RCC 7860 (cell line): Measurements from ENCODE around the gene NLRC5.

Experiments
- DNase-seq: peaks from one replicate; pipeline ENCODE4 v3.0.0-alpha.2; 2015; ENCODE audit warnings: low spot score
- FAIRE-seq: peaks from 2 replicates; lab custom pipeline; 2012; peaks lifted over from hg19 to GRCh38; lab: Jason Lieb, UNC

The NLRC5 gene

DNA sequence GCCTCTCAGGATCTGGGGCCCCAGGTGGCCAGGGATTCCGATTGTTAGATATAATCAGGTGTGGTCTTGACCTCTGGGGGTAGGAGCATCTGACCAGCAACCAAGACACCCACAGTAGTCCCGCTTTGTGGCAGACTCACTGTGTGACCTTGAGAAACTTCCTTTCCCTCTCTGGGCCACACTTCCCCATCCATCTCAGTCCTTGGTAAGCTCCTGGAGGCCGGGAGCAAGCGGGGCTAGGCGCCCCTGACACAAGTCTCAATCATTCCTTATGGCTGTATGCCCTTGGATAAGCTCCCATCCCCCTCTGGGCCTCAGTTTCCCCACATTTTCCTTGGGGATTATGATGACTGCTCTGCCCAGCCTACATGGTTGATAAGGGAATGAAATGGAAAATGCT, 124.3 kb downstream of the NLRC5 start:
- no peak for FAIRE-seq
- DNase-seq, result no peak

DNA sequence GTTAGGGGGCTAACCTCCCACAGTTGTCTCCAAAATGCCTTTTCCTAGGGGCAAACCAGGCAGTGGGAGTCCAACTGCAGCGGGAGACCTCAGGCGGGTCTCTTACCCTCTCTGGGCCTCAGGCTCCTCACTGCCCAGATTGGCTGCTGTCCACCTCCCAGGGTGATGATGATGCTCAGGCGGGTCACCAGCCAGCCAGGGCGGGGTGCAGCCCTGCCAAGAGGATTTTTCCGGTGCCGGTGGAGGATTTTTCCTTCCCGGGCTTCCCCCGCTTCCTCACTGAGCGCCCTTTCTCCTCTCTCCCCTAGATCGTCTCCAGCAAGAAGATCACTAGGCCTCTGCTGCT, 125.8 kb downstream of the NLRC5 start:
- FAIRE-seq (no peak), DNase-seq (no peak)

DNA sequence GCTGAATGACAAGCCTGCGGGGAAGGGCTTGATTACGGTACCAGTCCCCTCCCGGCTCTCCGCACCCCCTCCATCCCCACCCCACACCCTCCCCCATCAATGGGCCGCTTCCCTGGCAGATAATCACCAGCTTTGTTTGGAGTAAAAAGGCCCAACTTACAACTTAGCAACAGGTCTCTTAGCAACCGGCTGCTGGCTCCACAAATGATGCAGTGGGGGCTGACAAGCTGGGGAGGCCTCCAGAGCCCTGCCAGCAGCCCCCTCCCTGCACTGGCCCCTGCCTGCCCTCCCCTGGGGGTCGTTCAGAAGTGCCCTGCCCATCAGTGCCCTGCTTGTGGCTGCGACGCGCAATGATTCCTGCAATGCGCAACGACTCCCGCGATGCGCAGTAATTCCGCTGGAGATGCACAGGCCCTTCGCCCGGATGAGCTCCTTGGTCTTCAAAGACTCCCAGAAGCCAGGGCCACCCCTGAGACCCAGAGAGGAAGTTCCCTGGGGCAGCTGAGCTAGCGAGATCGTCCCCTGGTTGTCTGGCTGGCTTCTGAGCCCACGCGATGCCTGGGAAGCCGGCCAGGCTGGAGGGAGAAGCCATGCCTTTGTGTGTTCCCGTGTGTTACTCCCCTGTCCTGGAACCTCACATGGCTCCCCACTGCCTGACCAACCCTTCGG, 126.3 kb downstream of the NLRC5 start:
- FAIRE-seq, result no peak
- no peak for DNase-seq

DNA sequence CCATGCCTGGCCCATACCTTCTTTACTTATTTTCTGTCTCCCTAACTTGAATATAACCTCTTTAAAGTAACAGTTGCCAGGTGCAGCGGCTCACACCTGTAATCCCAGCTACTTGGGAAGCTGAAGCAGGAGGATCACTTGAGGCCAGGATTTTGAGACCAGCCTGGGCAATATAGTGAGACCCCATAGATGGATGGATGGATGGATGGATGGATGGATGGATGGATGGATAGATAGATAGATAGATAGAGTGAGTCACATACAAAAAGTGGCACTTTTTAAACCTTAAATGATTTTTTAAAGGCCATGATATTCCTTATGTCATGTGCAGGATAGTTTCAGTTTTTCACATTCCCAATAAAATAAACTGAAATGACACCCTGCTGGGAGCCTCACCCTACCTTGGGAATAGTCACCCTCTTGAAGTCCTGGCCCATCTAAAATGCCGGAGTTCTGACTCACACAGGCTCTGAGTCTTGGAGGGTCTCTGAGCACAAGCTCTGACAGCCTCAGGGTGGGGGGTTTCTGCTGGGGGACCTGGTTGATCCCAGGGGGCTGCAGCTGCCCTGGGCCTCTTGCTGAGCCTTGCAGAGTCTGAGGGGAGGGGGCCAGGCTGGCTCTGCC, 129.2 kb downstream of the NLRC5 start:
- no peak for FAIRE-seq

DNA sequence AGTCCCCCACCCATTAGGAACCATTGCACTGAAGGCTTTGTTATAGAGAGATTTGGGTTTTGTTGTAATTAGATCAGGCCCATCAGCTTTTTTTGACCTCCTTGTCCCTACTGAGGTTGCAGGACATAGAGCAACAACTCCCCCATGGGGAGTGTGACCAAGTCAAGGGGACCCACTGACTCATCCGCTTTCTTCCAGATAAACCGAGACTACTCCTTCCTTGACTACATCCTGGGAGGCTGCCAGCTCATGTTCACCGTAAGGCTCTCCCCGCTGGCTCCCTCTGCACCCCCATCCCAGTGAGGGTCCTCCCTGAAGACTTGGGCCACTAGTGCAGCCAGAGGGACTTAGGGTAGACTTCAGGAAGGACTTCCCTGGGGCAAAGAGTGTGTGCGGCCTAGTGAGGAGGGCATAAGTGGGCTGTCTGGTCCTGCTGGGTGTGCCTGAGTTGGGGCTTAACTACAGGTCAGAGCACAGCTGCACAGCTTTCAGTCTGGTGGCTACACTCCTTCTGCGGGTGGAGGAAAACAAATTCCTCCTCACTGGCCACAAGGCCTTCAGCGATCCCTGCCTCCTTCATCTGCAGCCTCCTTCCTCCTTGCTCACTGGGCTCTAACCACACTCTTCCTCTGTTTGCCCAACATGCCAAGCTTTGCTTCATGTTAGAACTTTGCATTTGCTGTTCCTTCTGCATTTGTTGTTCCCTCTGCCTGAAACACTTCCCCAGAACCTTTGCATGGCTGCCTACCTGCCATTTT, 134.0 kb downstream of the NLRC5 start:
- no peak for FAIRE-seq
- DNase-seq, result no peak

More for the DNA sequence above, 129.2 kb downstream of the NLRC5 start:
- DNase-seq, result no peak

DNA sequence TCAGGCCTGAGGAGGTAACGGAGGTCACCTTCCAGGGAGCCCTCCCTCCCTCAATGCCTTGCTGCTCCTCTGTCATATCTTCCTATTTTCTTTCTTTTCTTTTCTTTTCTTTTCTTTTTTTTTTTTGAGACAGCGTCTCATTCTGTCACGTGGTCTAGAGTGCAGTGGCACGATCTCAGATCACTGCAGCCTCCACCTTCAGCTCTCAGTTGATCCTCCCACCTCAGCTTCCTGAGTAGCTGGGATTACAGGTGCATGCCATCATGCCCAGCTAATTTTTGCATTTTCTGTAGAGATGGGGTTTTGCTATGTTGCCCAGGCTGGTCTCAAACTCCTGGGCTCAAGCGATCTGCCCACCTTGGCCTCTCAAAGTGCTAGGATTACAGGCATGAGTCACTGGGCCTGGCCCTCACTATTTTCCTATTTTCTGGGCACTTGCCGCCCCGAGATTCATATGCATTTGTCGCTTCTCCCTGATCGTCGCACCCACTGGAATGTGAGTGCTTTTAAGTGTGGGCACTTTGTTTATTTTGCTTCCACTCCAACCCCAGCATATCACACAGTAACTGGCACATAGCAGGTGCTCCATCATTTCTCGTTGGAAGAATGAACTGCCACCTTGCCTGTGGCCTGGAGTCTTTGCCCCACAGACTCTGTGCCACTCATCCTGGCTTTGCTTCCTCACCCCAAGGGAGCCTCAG, 134.8 kb downstream of the NLRC5 start:
- FAIRE-seq, result no peak
- no peak for DNase-seq

DNA sequence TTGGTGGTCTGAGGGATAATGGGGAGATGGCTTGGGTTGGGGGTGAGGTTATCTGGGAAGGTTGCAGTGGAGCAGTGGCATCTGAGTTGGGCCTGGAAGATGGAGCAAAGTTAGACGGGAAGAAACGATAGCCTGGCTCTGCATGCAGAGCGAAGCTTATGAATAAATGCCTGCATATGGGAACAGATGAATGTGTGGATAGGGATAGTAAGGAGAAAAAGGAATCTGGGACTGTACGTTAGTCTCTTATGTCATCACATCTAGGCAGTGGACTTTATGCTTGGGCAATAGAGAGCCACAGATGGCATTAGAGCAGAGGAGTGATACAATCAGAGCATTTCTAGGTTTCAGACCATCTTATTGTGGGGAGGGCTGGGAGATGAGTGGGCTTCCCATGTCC, 136.0 kb downstream of the NLRC5 start:
- DNase-seq (no peak), FAIRE-seq (no peak)

DNA sequence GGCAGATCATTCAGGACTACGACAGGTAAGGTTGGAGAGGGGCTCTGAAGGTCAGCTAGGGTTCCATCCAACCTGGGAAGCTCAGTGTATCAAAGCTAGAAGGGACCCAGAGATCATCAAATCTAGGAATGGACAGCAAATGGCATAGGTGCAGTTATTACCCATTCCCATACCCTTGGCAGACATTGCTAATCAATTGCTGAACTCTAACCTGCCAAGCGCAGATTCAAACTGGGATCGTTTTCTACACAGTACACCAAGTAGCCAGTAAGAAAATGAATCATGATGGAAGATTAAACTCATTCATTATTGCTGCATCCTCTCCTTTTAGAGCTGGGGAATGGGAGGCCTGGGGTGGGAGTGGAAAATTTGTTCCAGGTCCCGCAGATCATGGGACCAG, 136.6 kb downstream of the NLRC5 start:
- DNase-seq (no peak), FAIRE-seq (no peak)

DNA sequence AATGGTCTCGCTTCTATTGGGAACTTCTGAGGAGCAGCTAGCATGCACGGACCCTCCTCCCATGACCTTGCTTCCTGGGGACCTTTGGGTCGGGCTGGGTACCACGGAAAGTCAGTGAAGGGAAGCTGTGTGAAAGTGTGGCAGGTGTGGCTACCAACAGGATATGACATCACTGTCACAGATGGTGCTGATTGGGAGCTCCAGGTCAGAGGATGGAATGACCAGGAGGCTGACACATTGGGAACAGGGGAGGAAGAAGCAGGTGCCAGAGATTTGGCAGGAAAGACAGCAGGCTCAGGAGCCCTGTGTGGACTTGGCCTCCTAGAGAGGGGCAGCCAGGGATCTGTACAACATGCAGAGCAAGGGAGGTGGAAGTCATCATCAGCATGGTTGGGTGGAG, 137.1 kb downstream of the NLRC5 start:
- DNase-seq (no peak), FAIRE-seq (no peak)

DNA sequence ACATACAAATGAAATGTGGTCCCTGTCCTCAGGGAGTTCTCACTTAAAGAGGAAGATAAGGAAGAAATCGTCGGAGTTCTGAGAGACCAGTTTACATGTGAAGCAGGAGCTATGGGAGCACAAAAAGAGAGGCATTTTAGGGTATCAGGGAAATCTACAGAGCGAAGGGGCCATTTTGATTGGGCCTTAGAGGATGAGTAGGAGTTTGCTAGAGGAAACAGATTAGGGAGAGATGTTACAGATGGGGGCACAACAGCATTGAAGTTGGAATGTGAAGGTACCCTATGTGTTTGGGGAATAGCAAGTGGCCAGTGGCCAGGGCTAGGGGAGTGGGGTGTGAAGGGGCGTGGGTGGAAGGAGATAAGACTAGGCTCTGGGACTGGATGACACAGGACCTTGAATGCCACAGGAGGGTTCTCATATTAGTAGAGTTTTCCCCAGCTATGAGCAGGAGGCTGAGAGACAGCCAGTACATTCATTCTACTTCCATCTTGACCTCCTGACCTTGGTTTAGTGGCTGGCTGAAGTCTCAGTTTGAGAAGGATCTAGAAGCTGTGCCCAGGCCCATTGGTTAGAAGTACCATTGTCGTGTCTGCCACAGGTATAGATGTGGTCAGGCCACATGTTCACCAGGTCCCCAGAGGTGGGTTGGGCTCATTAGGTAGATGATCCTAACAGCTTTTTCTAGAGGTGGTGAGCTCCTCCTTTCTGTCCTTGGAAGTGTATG, 137.8 kb downstream of the NLRC5 start:
- no peak for FAIRE-seq
- DNase-seq, result no peak

DNA sequence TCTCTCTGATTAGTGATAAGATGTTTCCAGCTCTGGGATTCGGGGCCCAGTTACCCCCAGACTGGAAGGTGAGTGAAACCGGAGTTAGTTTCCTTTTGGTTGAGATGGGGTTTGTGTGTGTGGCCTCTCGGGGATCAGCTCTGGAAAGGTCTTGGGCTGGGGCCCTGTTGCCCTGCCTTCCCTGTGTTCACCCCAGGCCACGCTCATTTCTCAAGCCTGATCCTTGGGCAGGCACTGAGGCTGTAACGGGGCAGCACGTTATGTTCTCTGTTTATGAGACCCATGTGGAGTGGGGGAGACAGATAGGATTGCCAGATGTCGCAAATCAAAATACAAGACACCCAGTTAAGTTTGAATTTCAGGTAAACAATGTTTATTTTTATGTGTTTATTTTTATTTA, 138.5 kb downstream of the NLRC5 start:
- DNase-seq (no peak), FAIRE-seq (no peak)

DNA sequence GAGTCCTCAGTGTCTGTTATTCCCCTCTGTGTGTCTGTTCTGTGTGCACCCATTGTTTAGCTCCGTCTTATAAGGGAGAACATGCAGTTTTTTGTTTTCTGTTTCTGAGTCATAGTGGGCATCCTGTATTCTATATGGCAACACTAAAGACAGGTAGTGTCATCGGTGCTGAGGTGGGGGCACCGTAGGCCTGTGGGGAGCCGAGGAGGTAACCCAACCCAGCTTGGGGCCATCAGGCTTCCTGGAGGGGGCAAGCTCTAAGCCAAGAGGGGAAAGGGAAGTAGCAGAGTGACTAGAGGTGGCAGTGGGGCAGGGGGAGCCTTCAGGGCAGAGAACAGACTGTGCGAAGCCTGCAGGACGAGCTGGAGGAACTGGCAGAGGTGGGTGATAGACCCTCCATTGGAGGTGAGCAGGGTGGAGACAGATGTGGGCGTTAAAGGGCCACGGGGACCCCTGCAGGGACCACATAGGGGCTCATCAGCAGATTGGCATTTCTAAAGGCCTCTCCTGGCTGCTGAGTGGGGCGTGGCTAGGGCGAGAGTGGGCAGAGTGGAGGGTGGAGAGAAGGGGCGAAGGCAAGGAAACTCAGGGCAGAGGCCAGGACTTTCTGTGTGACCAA, 139.5 kb downstream of the NLRC5 start:
- FAIRE-seq (no peak), DNase-seq (no peak)

DNA sequence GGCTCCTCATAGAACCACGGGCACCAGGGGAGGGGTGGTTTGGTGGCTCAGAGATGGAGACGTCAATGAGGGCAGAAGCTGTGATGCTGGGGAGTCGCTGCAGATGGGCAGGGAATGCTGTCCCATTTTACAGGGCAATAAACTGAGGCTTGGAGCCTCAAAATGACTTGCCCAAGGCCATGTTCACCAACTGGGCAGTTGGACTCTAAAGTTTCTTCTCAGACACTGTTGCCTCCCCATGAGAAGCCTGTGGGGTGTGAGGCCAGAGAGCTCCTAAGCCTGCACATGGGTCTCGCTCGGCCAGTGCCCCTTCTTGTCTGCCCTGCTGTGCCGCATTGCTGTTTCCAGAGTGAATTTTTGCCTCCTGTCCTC, 141.6 kb downstream of the NLRC5 start:
- FAIRE-seq, result no peak
- no peak for DNase-seq

DNA sequence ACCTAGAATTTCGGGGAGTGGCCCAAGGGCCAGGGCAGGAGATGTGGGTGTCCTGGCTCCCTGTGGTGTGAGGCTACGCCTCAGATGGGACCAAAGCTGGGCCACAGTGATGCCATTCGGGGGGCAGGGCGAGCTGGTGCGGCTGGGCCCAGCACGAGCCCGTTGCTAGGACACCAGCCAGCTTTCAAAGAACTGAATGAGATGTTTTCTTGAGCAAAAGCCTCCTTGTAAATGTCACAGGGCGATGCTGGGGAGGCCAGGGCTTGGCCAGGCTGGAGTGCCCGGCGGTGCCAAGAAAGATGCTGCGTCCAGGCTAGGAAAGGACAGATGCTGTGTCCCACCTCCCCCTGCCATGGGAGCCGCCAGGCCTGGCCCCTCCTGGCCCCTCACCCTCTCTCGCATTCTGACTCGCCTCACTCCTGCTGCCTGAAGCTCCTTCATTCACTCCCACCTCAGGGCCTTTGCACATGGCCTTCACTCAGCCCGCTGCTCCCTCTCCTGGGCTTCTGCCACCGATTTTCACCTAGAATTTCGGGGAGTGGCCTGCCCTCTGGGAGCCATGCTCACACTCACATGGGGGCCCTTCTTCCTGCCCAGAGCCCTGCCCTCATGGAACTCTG, 142.1 kb downstream of the NLRC5 start:
- FAIRE-seq (no peak), DNase-seq (no peak)

DNA sequence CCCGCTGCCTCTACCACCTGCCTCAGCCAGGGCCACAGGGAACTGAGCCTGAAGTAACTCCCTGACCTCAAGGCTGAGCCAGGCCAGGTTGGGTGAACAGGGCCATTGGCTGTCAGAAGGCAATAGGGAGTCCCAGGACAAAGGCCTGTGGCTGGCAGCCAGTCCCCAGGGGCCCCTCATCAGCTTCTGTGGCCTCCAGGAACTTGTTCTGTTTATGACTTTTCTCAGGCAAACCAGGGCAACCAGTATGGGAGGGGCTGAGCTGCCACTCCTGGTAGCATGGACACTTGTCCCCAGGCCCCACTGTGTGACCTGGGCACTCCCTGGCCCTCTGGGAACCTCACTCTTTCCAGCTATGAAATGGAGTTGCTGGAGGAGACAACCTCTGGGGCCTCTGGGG, 143.1 kb downstream of the NLRC5 start:
- DNase-seq, result no peak
- FAIRE-seq, result no peak

DNA sequence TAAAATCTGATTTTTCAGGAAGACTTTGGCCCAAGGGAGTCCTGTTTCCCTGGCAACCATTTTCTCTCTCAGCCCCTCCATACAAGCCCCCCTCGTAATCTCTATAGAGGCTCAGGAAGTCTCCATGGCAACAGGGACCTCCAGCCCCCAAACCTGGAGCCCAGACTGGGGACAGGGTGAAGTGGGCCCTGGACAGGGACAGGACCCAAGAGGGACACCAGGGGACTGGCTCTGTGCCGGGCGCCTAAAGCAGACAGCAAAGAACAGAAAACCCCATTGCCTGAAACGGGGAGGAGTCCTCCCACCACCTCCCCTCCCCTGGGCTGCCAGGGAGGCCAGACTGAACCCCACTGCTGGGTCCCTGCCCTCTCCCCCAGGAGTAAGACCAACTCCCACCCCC, 143.7 kb downstream of the NLRC5 start:
- FAIRE-seq (no peak), DNase-seq (no peak)
